Sigmoid colon (tissue), 4 donors: ENCODE measurements around the gene WBP1L.
"Not testable (repeated sequence)": the region's sequence is repeated elsewhere in the genome, so short reads cannot be mapped to it uniquely, and the experiment has no call there.

Source experiments
- CTCF ChIP-seq, 4 experiments: fragments of 450-650 bp in 3 of 4; fragments of 200-600 bp in 1 of 4; IDR thresholded peaks; one replicate each; pipeline ENCODE4 v1.5.1; 2016 to 2019; ENCODE audit warnings: antibody characterized with exemption in 4 of 4, mild to moderate bottlenecking in 3 of 4, moderate library complexity in 2 of 4
- EP300 ChIP-seq, 4 donors: sonication (generic); formaldehyde crosslinking; IDR thresholded peaks; one replicate each; pipeline ENCODE4 v1.6.1; 2017; ENCODE audit warnings: antibody characterized with exemption in 4 of 4
- POLR2A ChIP-seq, 2 donors: fragments of 450-650 bp; IDR thresholded peaks; one replicate each; pipeline ENCODE4 v1.6.1; 2016; ENCODE audit warnings: antibody characterized with exemption in 2 of 2, mild to moderate bottlenecking in 2 of 2, moderate library complexity in 2 of 2

GRCh38 chr10:102820008-102820407, 76.3 kb downstream of the WBP1L start:
- TF ChIP-seq CTCF, EP300, POLR2A (IDR thresholded peaks at IDR 0.05): not testable (repeated sequence)
